HL-60/S4 treated with phorbol 12-myristate 13-acetate at 8.2 ng/mL for 4 days and 3 days (cell line): Measurements from ENCODE around the gene RFTN1.

Experiments used
- in situ Hi-C: fragments of 300-500 bp; cut with MboI; formaldehyde crosslinking; loops from 2 replicates; pipeline ENCODE4 v1.15.0; 2022; ENCODE audit warnings: low sequenced_read_pairs

The RFTN1 gene

GRCh38 chr3:16364963-16365362 is 148.5 kb downstream of the RFTN1 start:
- in situ Hi-C loops: no loop called here

- in situ Hi-C loops: no loop called here
Observed at GRCh38 chr3:16364323-16364722, 149.2 kb downstream of the RFTN1 start.

- in situ Hi-C loops: no loop called here
Observed at GRCh38 chr3:16363636-16364035, 149.9 kb downstream of the RFTN1 start.

GRCh38 chr3:16362770-16363169 is 150.7 kb downstream of the RFTN1 start:
- in situ Hi-C loops: no loop called here

- in situ Hi-C loops: no loop called here
Observed at GRCh38 chr3:16361087-16361486, 152.4 kb downstream of the RFTN1 start.

GRCh38 chr3:16359331-16359730 is 154.2 kb downstream of the RFTN1 start:
- in situ Hi-C loops: no loop called here

- in situ Hi-C loops: no loop called here
Observed at GRCh38 chr3:16358336-16358735, 155.2 kb downstream of the RFTN1 start.

- in situ Hi-C loops: no loop called here
Observed at GRCh38 chr3:16357186-16358121, 156.0 kb downstream of the RFTN1 start.

GRCh38 chr3:16355828-16356227 is 157.7 kb downstream of the RFTN1 start:
- in situ Hi-C loops: no loop called here

- in situ Hi-C loops: no loop called here
Observed at GRCh38 chr3:16354291-16354690, 159.2 kb downstream of the RFTN1 start.

GRCh38 chr3:16352428-16352827 is 161.1 kb downstream of the RFTN1 start:
- in situ Hi-C loops: no loop called here

- in situ Hi-C loops: no loop called here
Observed at GRCh38 chr3:16350597-16351318, 162.7 kb downstream of the RFTN1 start.

GRCh38 chr3:16349986-16350596 is 163.4 kb downstream of the RFTN1 start:
- in situ Hi-C loops: no loop called here

GRCh38 chr3:16347548-16347947 is 166.0 kb downstream of the RFTN1 start:
- in situ Hi-C loops: no loop called here

GRCh38 chr3:16346413-16347081 is 167.0 kb downstream of the RFTN1 start:
- in situ Hi-C loops: no loop called here

- in situ Hi-C loops: no loop called here
Observed at GRCh38 chr3:16343101-16343500, 170.4 kb downstream of the RFTN1 start.

GRCh38 chr3:16338999-16339398 is 174.5 kb downstream of the RFTN1 start:
- in situ Hi-C loops: no loop called here

- in situ Hi-C loops: no loop called here
Observed at GRCh38 chr3:16337856-16338540, 175.5 kb downstream of the RFTN1 start.

GRCh38 chr3:16336825-16337224 is 176.7 kb downstream of the RFTN1 start:
- in situ Hi-C loops: no loop called here
